Activated T-helper 1 cell treated with Interleukin-2 at 50 U/mL for 16 hours (primary cell): ENCODE results near the gene PIK3R1.
"Not testable (repeated sequence)": the region's sequence is repeated elsewhere in the genome, so short reads cannot be mapped to it uniquely, and the experiment has no call there.

Experiments
- DNase-seq: peaks from one replicate; pipeline ENCODE4 v3.0.0-alpha.2; 2020; ENCODE audit warnings: low read depth

Gene PIK3R1

GRCh38 chr5:68193481-68194036, 22.0 kb upstream of the PIK3R1 start:
- no peak for DNase-seq

- DNase-seq: no peak
Observed at GRCh38 chr5:68194386-68194785, 21.2 kb upstream of the PIK3R1 start.

GRCh38 chr5:68195137-68195536, 20.4 kb upstream of the PIK3R1 start:
- DNase-seq: no peak

- DNase-seq: no peak
Observed at GRCh38 chr5:68196876-68197275, 18.7 kb upstream of the PIK3R1 start.

- no peak for DNase-seq
Observed at GRCh38 chr5:68200288-68200687, 15.3 kb upstream of the PIK3R1 start.

GRCh38 chr5:68210654-68211053, 4.9 kb upstream of the PIK3R1 start:
- DNase-seq: not testable (repeated sequence)

- no peak for DNase-seq
Observed at GRCh38 chr5:68214482-68215207, 911 bp upstream of the PIK3R1 start.

- DNase-seq: no peak
Observed at GRCh38 chr5:68215898-68216244, 315 bp downstream of the PIK3R1 start.

GRCh38 chr5:68216245-68217046, 890 bp downstream of the PIK3R1 start:
- peak; percentile 38 for DNase-seq

GRCh38 chr5:68217047-68217355, 1.4 kb downstream of the PIK3R1 start:
- no peak for DNase-seq

- no peak for DNase-seq
Observed at GRCh38 chr5:68217528-68217927, 2.0 kb downstream of the PIK3R1 start.

- DNase-seq: no peak
Observed at GRCh38 chr5:68219161-68219816, 3.7 kb downstream of the PIK3R1 start.

GRCh38 chr5:68220260-68220659, 4.7 kb downstream of the PIK3R1 start:
- DNase-seq: no peak

GRCh38 chr5:68220914-68221313, 5.4 kb downstream of the PIK3R1 start:
- DNase-seq: no peak

- DNase-seq: no peak
Observed at GRCh38 chr5:68221488-68221887, 5.9 kb downstream of the PIK3R1 start.

- DNase-seq: no peak
Observed at GRCh38 chr5:68222310-68222709, 6.8 kb downstream of the PIK3R1 start.

GRCh38 chr5:68222824-68223354, 7.3 kb downstream of the PIK3R1 start:
- DNase-seq: no peak

- no peak for DNase-seq
Observed at GRCh38 chr5:68223904-68224303, 8.3 kb downstream of the PIK3R1 start.

GRCh38 chr5:68224509-68225187, 9.1 kb downstream of the PIK3R1 start:
- DNase-seq: no peak

GRCh38 chr5:68225188-68225910, 9.8 kb downstream of the PIK3R1 start:
- DNase-seq: no peak

- no peak for DNase-seq
Observed at GRCh38 chr5:68225911-68226545, 10.5 kb downstream of the PIK3R1 start.
